NB4 (cell line): ENCODE measurements around the gene EAPP.

ENCODE experiments used
- DNase-seq: peaks from one replicate; pipeline ENCODE4 v3.0.0; 2010; ENCODE audit warnings: low read depth
- H3K4me3 ChIP-seq: one replicate; pipeline ENCODE4 v1.5.1; 2011; ENCODE audit warnings: mild to moderate bottlenecking, low read depth, low read length, moderate library complexity
- MAX ChIP-seq: IDR thresholded peaks from 2 replicates; pipeline ENCODE4 v1.6.1; 2011; ENCODE audit warnings: low read depth, low read length
- MYC ChIP-seq: IDR thresholded peaks from 2 replicates; pipeline ENCODE4 v1.6.1; 2011; ENCODE audit warnings: low read depth, low read length
- POLR2A ChIP-seq: IDR thresholded peaks from 2 replicates; pipeline ENCODE4 v1.6.1; 2011; ENCODE audit warnings: mild to moderate bottlenecking; ENCODE audit not compliant: insufficient read length; ENCODE audit errors: extremely low read depth
- TF ChIP-seq, protein P1 (sequence below): IDR thresholded peaks from one replicate; pipeline ENCODE4 v1.5.1; 2012; ENCODE audit warnings: low read depth, low read length

EAPP gene

GRCh38 chr14:34472706-34473279 lies 66.7 kb downstream of the EAPP start:
- DNase-seq, result no peak
- no peak overlapping the region for H3K4me3 ChIP-seq
- TF ChIP-seq, protein P1, sequence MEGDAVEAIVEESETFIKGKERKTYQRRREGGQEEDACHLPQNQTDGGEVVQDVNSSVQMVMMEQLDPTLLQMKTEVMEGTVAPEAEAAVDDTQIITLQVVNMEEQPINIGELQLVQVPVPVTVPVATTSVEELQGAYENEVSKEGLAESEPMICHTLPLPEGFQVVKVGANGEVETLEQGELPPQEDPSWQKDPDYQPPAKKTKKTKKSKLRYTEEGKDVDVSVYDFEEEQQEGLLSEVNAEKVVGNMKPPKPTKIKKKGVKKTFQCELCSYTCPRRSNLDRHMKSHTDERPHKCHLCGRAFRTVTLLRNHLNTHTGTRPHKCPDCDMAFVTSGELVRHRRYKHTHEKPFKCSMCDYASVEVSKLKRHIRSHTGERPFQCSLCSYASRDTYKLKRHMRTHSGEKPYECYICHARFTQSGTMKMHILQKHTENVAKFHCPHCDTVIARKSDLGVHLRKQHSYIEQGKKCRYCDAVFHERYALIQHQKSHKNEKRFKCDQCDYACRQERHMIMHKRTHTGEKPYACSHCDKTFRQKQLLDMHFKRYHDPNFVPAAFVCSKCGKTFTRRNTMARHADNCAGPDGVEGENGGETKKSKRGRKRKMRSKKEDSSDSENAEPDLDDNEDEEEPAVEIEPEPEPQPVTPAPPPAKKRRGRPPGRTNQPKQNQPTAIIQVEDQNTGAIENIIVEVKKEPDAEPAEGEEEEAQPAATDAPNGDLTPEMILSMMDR, result no peak
- TF ChIP-seq MAX (no peak), POLR2A (no peak), MYC (no peak)

- TF ChIP-seq, protein P1, result no peak
- TF ChIP-seq MAX, result no peak
- TF ChIP-seq MYC, result no peak
- no peak for TF ChIP-seq POLR2A
- H3K4me3 ChIP-seq, result no peak overlapping the region
- DNase-seq, result no peak
Observed at GRCh38 chr14:34470319-34470718, 69.2 kb downstream of the EAPP start.

GRCh38 chr14:34466691-34467090 lies 72.8 kb downstream of the EAPP start:
- no peak overlapping the region for H3K4me3 ChIP-seq
- no peak for DNase-seq
- no peak for TF ChIP-seq POLR2A
